ENCODE data around the gene BAG2.

Gene BAG2

DNA sequence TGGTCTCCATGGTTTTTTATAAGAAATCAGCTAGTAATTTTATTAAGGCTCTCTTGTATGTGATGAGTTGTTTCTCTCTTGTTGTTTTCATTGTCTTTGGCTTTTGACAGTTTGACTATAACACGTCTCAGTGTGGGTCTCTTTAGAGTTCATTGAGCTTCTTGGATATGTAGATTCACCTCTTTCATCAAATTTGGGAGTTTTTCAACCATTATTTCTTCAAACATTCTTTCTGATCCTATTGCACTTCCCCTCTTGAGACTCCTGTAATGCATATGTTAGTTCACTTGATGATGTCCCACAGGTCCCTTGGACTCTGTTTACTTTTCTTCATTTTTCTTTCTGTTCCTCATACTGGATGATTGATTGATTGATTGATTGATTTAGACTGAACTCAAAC lies 7.0 kb upstream of the BAG2 start:
- no peak for DNase-seq (ENCODE audit: low read depth)
- TF ChIP-seq, protein P1, sequence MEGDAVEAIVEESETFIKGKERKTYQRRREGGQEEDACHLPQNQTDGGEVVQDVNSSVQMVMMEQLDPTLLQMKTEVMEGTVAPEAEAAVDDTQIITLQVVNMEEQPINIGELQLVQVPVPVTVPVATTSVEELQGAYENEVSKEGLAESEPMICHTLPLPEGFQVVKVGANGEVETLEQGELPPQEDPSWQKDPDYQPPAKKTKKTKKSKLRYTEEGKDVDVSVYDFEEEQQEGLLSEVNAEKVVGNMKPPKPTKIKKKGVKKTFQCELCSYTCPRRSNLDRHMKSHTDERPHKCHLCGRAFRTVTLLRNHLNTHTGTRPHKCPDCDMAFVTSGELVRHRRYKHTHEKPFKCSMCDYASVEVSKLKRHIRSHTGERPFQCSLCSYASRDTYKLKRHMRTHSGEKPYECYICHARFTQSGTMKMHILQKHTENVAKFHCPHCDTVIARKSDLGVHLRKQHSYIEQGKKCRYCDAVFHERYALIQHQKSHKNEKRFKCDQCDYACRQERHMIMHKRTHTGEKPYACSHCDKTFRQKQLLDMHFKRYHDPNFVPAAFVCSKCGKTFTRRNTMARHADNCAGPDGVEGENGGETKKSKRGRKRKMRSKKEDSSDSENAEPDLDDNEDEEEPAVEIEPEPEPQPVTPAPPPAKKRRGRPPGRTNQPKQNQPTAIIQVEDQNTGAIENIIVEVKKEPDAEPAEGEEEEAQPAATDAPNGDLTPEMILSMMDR (conservative IDR thresholded peaks at IDR 0.05; ENCODE audit: control insufficient read depth, insufficient read depth, low read depth, low read length), result no peak
- no peak overlapping the region for H3K4me3 ChIP-seq (ENCODE audit: control insufficient read depth, low read depth, low read length)

DNA sequence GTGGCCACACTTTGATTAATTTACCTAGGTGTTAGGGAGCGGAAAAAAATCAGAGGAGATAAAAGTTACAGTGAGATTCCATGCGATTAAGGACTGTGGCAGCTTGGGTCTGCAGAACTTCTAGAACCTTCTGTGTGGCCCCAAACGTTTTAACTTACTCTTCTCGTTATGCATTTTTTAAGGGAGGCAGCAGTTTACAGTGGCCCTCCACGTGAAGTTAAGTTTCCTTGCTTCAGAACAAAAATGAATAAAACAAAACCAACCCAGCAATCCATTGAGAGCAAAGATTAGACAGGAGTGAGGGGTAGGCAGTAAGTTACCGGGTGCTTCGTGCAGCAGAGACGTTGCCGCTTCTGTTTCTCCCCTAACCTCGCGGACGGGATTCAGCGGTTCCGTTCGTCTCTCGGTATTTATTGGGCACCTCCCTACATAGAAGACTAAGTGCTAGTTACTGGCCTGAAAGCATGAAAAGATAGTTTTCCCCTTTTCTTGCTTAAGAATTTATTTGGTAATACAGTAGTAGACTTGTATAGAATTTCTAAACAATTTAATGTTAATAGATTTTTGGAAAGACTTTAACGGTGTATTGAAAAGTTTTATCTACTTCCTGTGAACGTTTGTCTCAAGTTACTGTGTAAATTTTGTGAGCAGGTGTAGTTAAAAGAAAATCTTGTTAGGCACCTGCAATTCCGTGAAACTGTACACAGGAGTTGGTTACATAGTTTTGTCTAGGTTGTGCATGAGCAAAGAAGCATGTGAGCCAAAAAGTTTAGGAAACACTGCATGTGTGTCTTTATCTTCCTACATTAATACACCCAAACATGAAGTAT lies 1.1 kb downstream of the BAG2 start:
- H3K4me3 ChIP-seq (ENCODE audit: control insufficient read depth, low read depth, low read length), result peak overlapping the region; percentile 97
- DNase-seq (ENCODE audit: low read depth), result no peak
- TF ChIP-seq, protein P1 (conservative IDR thresholded peaks at IDR 0.05; ENCODE audit: control insufficient read depth, insufficient read depth, low read depth, low read length), result no peak

DNA sequence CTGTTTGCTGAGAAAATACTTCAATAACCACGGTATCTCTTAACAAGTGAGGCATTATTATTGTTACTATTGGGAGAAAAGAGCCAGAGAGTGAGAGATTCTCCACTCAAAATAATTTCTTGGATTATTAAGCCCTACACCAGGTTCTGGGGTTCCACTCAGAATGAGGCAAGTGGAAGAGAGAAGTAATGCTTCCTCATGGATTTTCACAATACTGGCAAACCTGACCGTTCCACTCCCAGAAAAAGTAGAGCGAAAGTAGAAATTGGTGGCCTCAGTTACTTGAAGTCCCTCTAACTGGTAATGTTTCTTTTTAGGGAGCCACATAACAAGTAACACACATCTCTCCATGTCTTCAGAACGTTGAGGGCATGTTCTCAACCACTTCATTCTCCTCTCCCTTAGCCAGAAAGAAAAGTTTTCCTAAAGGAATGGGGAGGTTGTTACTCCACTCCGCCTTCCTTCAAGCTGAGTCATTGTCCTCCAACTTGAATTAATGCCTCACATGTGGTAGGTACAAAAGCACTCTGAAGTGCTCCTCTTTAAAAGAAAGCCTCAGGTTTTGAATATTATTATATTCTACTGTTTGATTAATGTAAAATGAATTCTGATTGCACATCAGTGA lies 1.9 kb downstream of the BAG2 start:
- TF ChIP-seq, protein P1 (conservative IDR thresholded peaks at IDR 0.05; ENCODE audit: control insufficient read depth, insufficient read depth, low read depth, low read length), result no peak
- peak overlapping the region; percentile 97 for H3K4me3 ChIP-seq (ENCODE audit: control insufficient read depth, low read depth, low read length)
- peak; percentile 87 for DNase-seq (ENCODE audit: low read depth)

DNA sequence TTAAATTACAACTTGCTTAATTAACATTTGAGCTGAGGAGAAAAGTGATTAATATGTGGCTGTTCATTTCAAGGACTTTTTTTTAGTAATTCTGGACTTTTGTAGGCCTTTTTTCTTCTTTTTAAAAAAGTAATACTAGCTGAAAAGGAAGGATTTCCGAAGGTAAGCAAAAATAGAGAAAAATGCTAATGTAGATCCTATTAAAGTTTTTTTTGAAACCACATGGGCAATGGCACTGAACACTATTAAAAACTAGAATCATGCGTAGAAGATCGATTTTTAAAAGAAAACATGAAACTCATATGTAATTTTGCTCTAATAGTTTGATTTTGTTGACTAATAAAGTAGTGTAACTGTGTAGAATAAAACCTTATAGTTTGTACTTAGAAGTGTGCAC lies 2.4 kb downstream of the BAG2 start:
- TF ChIP-seq, protein P1 (conservative IDR thresholded peaks at IDR 0.05; ENCODE audit: control insufficient read depth, insufficient read depth, low read depth, low read length), result no peak
- no peak for DNase-seq (ENCODE audit: low read depth)
- H3K4me3 ChIP-seq (ENCODE audit: control insufficient read depth, low read depth, low read length), result peak overlapping the region; percentile 97

DNA sequence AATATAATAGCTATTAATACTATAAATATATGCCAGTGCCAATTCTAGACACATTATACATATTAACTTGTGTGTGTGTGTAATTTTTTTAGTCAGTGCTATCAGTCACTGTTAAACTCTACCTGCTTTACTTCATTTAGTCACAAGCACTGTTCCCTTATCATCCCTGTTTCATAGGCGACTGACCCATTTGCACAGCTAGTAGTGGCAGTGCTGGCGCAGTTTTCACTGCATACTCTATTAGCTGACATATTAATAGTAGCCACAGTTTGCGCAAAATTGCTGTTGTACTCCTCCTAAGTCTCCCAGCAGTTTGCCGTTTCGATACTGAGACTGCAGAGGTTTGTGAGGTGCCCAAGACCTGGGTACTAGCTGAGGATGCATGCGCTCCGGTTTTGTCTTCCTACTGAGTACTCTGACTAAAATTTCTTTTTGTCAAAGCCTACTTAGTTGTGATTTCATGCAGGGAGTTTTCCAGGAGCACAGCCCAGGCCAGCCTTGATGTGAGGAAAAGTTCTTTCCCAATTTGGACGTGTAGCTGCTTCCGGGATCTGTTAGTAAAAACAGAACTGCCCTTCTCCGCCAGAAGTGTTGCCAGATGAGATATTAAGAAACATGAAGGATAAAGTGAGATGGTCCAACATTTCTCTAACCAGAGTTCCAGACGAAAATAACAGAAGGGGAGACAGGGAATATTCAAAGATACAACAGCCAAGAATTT lies 5.6 kb downstream of the BAG2 start:
- TF ChIP-seq, protein P1 (conservative IDR thresholded peaks at IDR 0.05; ENCODE audit: control insufficient read depth, insufficient read depth, low read depth, low read length), result no peak
- no peak overlapping the region for H3K4me3 ChIP-seq (ENCODE audit: control insufficient read depth, low read depth, low read length)
- peak; percentile 64 for DNase-seq (ENCODE audit: low read depth)

DNA sequence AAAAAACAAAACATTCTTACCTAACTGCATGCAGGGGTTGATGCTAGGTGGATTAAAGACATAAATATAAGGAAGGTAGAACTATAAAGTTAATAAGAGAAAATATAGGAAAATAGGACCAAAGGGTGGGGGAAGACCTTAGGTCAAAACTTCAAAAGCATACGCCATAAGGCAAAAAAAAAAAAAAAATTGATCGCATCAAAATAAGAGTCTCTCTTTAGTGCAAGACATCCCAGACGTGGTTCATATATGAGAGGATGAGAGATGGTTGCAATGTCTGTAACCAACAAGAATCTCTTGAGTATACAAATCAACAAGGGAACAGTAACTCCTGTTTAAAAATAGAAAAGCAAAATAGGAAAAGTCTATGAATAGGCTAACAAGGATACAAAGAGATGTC lies 8.5 kb downstream of the BAG2 start:
- TF ChIP-seq, protein P1 (conservative IDR thresholded peaks at IDR 0.05; ENCODE audit: control insufficient read depth, insufficient read depth, low read depth, low read length), result no peak
- H3K4me3 ChIP-seq (ENCODE audit: control insufficient read depth, low read depth, low read length), result no peak overlapping the region

More for the DNA sequence above, 8.5 kb downstream of the BAG2 start:
- DNase-seq (ENCODE audit: low read depth), result no peak
